AG09309 (cell line): ENCODE measurements around the gene DENND1A.

Experiments
- DNase-seq: peaks from one replicate; pipeline ENCODE4 v3.0.0-alpha.2; 2010; ENCODE audit warnings: low read depth
- H3K4me3 ChIP-seq: 2 replicates; pipeline ENCODE4 v1.5.1; 2011; ENCODE audit warnings: mild to moderate bottlenecking, low read depth, low read length, moderate library complexity; ENCODE audit not compliant: control insufficient read depth
- TF ChIP-seq, protein P1 (sequence below): IDR thresholded peaks from 2 replicates; pipeline ENCODE4 v1.5.1; 2011; ENCODE audit warnings: mild to moderate bottlenecking, low read depth, low read length, inconsistent platforms; ENCODE audit not compliant: insufficient read depth, control insufficient read depth; ENCODE audit errors: missing control alignments

The DENND1A gene

DNA sequence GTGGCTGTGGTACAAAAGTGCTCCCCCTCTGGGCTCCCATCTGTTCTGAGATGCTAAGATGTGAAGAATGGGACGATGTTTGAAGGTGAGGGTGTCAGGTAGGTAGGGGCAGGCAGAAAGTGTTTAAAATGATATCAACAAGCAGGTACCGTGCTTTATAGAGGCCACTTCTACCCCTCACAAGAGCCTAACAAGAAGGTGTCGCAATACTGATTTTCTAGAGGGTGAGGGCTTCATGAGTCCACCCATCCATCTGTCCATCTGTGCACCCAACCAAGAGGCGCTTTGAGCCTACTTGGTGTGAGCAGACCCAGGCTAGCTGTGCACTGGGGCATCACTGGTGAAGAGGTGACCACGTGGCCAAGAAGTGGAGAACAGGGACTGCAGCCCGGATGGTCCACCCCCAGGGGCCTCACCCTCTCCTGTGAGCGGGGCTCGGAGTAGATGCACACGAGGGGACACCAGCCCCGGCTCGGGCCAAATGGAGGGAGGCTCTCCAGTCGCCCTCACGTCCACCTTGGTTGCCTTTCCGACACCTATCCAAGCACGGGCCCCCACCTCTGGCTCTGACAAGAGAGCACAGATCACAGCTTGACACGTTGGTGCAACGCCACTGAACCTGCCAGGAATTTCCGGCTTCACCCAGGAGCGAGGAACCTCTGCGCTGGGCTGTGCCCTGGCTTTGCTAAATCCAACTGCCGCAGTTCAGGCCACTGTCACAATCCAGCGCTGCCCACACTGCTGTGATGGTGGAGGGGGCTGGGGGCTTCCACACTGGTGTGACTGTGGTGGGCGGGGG, 539.4 kb downstream of the DENND1A start:
- TF ChIP-seq, protein P1, sequence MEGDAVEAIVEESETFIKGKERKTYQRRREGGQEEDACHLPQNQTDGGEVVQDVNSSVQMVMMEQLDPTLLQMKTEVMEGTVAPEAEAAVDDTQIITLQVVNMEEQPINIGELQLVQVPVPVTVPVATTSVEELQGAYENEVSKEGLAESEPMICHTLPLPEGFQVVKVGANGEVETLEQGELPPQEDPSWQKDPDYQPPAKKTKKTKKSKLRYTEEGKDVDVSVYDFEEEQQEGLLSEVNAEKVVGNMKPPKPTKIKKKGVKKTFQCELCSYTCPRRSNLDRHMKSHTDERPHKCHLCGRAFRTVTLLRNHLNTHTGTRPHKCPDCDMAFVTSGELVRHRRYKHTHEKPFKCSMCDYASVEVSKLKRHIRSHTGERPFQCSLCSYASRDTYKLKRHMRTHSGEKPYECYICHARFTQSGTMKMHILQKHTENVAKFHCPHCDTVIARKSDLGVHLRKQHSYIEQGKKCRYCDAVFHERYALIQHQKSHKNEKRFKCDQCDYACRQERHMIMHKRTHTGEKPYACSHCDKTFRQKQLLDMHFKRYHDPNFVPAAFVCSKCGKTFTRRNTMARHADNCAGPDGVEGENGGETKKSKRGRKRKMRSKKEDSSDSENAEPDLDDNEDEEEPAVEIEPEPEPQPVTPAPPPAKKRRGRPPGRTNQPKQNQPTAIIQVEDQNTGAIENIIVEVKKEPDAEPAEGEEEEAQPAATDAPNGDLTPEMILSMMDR: no peak

DNA sequence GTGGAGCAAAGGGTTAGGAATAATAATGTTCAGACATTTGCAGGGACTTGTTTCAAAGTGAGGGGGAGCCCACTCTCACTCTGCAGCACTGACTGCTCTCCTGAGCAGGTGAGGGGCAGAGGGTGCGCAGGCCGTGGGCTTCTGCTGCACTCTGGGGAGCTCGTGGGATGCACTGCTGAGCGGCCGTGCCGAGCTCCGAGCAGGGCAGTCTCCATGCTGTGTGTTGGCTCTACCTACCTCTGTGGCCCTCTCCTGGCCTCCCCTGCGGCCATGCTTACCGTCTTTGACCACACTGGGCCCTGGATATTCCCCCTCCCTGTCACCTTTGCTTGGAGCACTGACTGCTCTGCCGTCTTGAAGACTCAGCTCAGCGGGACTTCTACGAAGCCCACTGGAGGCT, 540.2 kb downstream of the DENND1A start:
- no peak overlapping the region for H3K4me3 ChIP-seq
- DNase-seq: no peak
- TF ChIP-seq, protein P1: no peak

More for the DNA sequence above, 539.4 kb downstream of the DENND1A start:
- DNase-seq: no peak
- no peak overlapping the region for H3K4me3 ChIP-seq

DNA sequence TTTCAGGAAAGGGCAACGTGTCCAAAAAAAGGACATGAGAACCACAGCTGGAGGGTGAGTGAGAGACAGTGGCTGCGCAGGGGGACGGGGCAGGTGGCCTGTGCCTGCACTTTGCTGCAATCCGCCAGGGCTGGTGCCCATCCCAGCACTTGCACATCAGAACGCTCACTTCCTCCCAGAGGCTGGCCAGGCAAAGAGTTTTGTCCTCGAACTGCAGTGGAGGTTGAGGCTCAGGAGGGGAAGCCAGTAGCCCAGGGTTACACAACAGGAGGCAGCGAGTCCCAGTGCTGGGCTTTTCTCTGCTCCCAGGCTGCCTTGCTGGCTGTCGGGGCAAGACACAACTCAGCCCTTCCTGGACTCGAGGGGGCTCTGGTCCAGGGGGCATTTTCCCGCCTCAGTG, 540.9 kb downstream of the DENND1A start:
- no peak overlapping the region for H3K4me3 ChIP-seq
- TF ChIP-seq, protein P1: no peak
- no peak for DNase-seq

DNA sequence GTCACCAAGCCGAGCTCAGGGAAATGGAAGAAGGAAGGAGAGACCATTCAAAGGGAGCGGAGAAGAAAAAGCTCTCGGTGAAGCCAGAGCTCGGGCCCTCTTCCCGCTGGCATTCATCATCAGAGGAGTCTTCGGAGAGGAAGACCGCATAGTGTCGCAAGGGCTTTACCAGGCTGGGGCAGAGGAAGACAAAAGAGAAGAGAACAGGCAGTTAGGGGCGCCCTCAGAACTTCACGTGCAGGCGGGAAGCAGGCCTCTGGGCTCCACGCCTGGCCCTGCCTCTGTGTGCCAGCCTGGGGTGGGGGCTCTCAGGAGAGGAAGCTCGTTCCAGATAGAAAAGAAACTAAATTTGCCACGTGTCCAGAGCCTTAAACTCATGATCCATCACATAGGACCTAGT, 542.2 kb downstream of the DENND1A start:
- no peak for DNase-seq
- TF ChIP-seq, protein P1: no peak
- no peak overlapping the region for H3K4me3 ChIP-seq

DNA sequence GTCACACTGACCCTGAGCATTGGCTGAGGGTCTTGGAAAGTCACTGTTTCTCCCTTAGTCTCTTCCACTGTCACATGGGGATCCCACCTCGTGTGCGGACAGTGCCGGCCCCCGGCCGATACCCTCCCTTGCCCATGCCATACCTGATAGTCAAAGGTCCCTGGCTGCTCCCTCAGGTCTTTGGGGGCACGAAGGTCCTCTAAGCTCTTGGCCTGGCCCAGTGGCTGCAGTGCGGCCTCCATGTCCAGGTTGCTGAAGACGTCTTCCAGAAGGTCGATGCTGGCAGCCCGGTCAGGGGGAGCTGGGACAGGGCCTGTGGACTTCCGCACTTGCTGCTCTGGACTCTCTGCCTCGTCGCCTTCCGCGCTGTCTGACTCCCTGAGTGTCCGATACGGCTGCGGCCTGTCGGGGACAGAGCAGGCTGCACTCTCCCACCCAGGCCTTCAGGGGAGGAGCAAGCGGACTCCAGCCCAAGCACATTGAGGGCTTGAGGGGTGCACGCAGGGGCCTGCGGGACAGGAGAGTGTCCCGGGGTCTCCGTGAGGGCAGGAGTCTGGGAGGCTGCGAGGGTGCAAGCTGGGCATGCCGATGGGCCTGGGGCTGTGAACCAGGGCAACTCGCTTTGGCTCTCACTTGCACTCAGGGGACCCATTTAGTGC, 546.3 kb downstream of the DENND1A start:
- DNase-seq: no peak

DNA sequence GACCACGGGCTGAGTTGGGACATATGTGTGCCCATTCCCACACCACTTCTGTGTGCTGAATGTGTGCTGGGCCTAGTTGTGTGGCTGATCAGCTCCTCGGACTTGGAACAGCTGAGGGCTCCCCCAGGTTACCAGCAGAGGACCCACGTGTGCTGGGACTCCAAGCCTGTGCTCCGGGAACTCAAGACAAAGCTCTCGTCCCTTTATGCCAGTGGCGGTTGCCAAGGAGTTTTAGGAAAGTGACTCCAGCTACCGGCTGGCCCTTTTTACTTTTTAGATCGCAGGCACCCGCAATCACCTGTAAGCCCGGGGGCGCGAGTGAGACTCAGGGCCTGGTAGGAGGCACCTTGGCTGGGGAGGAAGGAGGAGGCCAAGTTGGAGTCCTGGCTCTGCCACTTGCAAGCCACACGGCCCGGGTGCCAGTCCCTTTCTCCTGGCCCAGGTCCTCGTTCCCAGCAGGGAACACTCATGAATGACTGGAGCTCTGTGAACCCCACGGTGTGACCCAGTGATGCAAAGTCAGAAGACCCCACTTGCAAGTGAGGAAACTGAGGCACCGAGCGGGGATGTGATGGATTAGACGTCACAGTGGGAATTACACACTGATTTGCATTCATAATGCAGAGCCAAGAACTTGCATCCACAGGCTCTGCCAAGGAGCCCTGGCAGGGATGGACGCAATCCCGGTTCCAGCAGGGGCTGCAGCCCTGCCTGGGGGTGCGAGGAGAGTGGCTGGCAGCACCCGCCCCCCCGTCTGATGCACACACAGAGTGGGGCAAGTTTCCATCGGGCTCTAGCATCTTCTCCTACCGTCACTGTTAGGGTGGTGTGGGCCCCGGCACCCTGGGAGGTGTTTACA, 547.0 kb downstream of the DENND1A start:
- no peak overlapping the region for H3K4me3 ChIP-seq
- DNase-seq: no peak
- TF ChIP-seq, protein P1: no peak

More for the DNA sequence above, 546.3 kb downstream of the DENND1A start:
- no peak overlapping the region for H3K4me3 ChIP-seq
- TF ChIP-seq, protein P1: no peak
